ENCODE results near the gene BRIP1. TPM values are rescaled to one million over a fixed set of nuclear protein-coding genes. Genes with fewer than 3 reads are reported as not detected.

The BRIP1 gene
- total RNA-seq, 2 experiments from 2014 or later, result 1.0 to 1.9 TPM

- intact Hi-C loops (cut with DNase I, micrococcal nuclease), result no loop called here
- H3K27ac ChIP-seq (ENCODE audit: low read depth in 1 of 2, low read length in 2 of 2), result no peak overlapping the region
- TF ChIP-seq, protein P1, sequence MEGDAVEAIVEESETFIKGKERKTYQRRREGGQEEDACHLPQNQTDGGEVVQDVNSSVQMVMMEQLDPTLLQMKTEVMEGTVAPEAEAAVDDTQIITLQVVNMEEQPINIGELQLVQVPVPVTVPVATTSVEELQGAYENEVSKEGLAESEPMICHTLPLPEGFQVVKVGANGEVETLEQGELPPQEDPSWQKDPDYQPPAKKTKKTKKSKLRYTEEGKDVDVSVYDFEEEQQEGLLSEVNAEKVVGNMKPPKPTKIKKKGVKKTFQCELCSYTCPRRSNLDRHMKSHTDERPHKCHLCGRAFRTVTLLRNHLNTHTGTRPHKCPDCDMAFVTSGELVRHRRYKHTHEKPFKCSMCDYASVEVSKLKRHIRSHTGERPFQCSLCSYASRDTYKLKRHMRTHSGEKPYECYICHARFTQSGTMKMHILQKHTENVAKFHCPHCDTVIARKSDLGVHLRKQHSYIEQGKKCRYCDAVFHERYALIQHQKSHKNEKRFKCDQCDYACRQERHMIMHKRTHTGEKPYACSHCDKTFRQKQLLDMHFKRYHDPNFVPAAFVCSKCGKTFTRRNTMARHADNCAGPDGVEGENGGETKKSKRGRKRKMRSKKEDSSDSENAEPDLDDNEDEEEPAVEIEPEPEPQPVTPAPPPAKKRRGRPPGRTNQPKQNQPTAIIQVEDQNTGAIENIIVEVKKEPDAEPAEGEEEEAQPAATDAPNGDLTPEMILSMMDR (IDR thresholded peaks at IDR 0.05), result no peak
- DNase-seq (no peak), ATAC-seq (ENCODE audit: poor library complexity) (no peak)
- Mint-ChIP-seq H3K36me3 (ENCODE audit: low read depth) (no peaks in the 10 kb centered on the region), H3K27ac (no peak overlapping the region), H3K4me3 (no peak overlapping the region), H3K27me3 (no peaks in the 10 kb centered on the region), H3K9me3 (no peaks in the 10 kb centered on the region), H3K4me1 (ENCODE audit: low read depth) (peaks cover 4% of the 10 kb centered on the region)
- no peaks in the 10 kb centered on the region for H3K27me3 ChIP-seq (ENCODE audit: control insufficient read depth in 1 of 2, insufficient read depth in 2 of 2, low read length in 2 of 2)
- H3K9me3 ChIP-seq (ENCODE audit: control insufficient read depth in 1 of 2, insufficient read depth in 1 of 2, low read length in 2 of 2), result no peaks in the 10 kb centered on the region
- H3K36me3 ChIP-seq (ENCODE audit: insufficient read depth, low read length), result no peaks in the 10 kb centered on the region
- ChIA-PET POLR2A (no interaction called here), CTCF (no interaction called here)
- no peaks in the 10 kb centered on the region for H3K4me1 ChIP-seq (ENCODE audit: insufficient read depth, low read length)
- no peak overlapping the region for H3K4me3 ChIP-seq (ENCODE audit: low read length)
These were observed 59.5 kb downstream of the BRIP1 start for GRCh38 chr17:61803796-61804195.

DNA sequence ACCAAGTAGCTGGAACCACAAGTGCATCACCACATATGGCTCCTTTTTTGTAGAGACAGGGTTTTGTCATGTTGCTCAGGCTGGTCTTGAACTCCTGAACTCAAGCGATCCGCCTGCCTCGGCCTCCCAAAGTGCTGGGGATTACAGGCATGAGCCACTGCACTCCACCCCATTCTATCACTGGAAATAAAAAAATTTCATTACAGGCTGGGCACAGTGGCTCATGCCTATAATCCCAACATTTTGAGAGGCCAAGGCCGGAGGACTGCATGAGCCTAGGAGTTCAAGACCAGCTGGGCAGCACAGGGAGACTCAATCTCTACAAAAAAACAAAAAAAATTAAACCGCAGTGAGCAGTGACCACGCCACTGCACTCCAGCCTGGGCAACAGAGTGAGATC is 60.1 kb downstream of the BRIP1 start:
- H3K4me3 Mint-ChIP-seq, result no peak overlapping the region
- no peaks in the 10 kb centered on the region for H3K27me3 Mint-ChIP-seq
- H3K27ac ChIP-seq (ENCODE audit: low read depth in 1 of 2, low read length in 2 of 2), result no peak overlapping the region
- H3K4me1 ChIP-seq (ENCODE audit: insufficient read depth, low read length), result no peaks in the 10 kb centered on the region
- no peaks in the 10 kb centered on the region for H3K9me3 ChIP-seq (ENCODE audit: control insufficient read depth in 1 of 2, insufficient read depth in 1 of 2, low read length in 2 of 2)
- peaks cover 4% of the 10 kb centered on the region for H3K4me1 Mint-ChIP-seq (ENCODE audit: low read depth)
- H3K36me3 Mint-ChIP-seq (ENCODE audit: low read depth), result no peaks in the 10 kb centered on the region
- H3K9me3 Mint-ChIP-seq, result no peaks in the 10 kb centered on the region
- H3K36me3 ChIP-seq (ENCODE audit: insufficient read depth, low read length), result no peaks in the 10 kb centered on the region
- POLR2A ChIA-PET, result no interaction called here
- TF ChIP-seq, protein P1 (IDR thresholded peaks at IDR 0.05), result no peak
- no peaks in the 10 kb centered on the region for H3K27me3 ChIP-seq (ENCODE audit: control insufficient read depth in 1 of 2, insufficient read depth in 2 of 2, low read length in 2 of 2)
- no peak overlapping the region for H3K4me3 ChIP-seq (ENCODE audit: low read length)
- no peak for ATAC-seq (ENCODE audit: poor library complexity)
- H3K27ac Mint-ChIP-seq, result no peak overlapping the region
- DNase-seq, result no peak
- intact Hi-C loops (cut with DNase I, micrococcal nuclease), result no loop called here
- CTCF ChIA-PET, result no interaction called here

- CTCF ChIA-PET, result interaction anchor here (1.0 to 1.3 kb wide), 2 partner anchors 8 to 13 kb away, joined by 3 to 5 read pairs; no protein-coding TSS in a partner anchor
These were observed 63.4 kb downstream of the BRIP1 start for GRCh38 chr17:61799812-61800484.

More at GRCh38 chr17:61799812-61800484, 63.4 kb downstream of the BRIP1 start:
- intact Hi-C loops (cut with DNase I, micrococcal nuclease), result no loop called here
- H3K27ac ChIP-seq (ENCODE audit: low read depth in 1 of 2, low read length in 2 of 2), result no peak overlapping the region
- no peak for DNase-seq
- H3K27me3 ChIP-seq (ENCODE audit: control insufficient read depth in 1 of 2, insufficient read depth in 2 of 2, low read length in 2 of 2), result no peaks in the 10 kb centered on the region
- TF ChIP-seq, protein P1 (IDR thresholded peaks at IDR 0.05), result no peak
- H3K9me3 Mint-ChIP-seq, result no peaks in the 10 kb centered on the region
- no peaks in the 10 kb centered on the region for H3K9me3 ChIP-seq (ENCODE audit: control insufficient read depth in 1 of 2, insufficient read depth in 1 of 2, low read length in 2 of 2)
- no peaks in the 10 kb centered on the region for H3K36me3 ChIP-seq (ENCODE audit: insufficient read depth, low read length)
- H3K36me3 Mint-ChIP-seq (ENCODE audit: low read depth), result no peaks in the 10 kb centered on the region
- no peak overlapping the region for H3K4me3 Mint-ChIP-seq
- H3K4me1 Mint-ChIP-seq (ENCODE audit: low read depth), result no peaks in the 10 kb centered on the region
- POLR2A ChIA-PET, result no interaction called here
- H3K27me3 Mint-ChIP-seq, result no peaks in the 10 kb centered on the region
- H3K4me3 ChIP-seq (ENCODE audit: low read length), result no peak overlapping the region
- ATAC-seq (ENCODE audit: poor library complexity), result no peak
- H3K4me1 ChIP-seq (ENCODE audit: insufficient read depth, low read length), result no peaks in the 10 kb centered on the region
- no peak overlapping the region for H3K27ac Mint-ChIP-seq

Measured in CD4-positive, alpha-beta T cell (primary cell).